ENCODE results near the gene EEF2K. TPM values are rescaled to one million over a fixed set of nuclear protein-coding genes. Genes with fewer than 3 reads are reported as not detected.

Gene EEF2K
- total and polyA plus RNA-seq, 12 donors, result 5.1 to 38.9 (median 21.9) TPM

- no peak for ATAC-seq
- H3K27ac ChIP-seq, result no peak overlapping the region
- intact Hi-C loops (cut with DNase I), result loop anchor here in 1 of 10 donors (10.0 kb wide), 1 partner anchor 58 kb away; no protein-coding TSS in a partner anchor
- DNase-seq, result no peak
- no peak for TF ChIP-seq CTCF (IDR thresholded peaks at IDR 0.05)
- peaks cover 0 to 7% (median 0%) of the 10 kb centered on the region in 9 donors for H3K4me1 ChIP-seq
- H3K27me3 ChIP-seq, result peaks cover 0 to 33% (median 31%) of the 10 kb centered on the region in 7 donors
- no peaks in the 10 kb centered on the region for H3K36me3 ChIP-seq
- H3K9me3 ChIP-seq, result peaks cover 0 to 9% (median 0%) of the 10 kb centered on the region in 11 donors
- WGBS, 2 donors, result 29 to 30% methylated on average over 14 of the region's 14 CpGs
- H3K4me3 ChIP-seq, result peak overlapping the region in 4 of 10 donors; percentile 13 to 26 (median 21)
Observed at GRCh38 chr16:22162656-22163009, 43.4 kb upstream of the EEF2K start.

GRCh38 chr16:22163806-22164205 lies 42.3 kb upstream of the EEF2K start:
- intact Hi-C loops (cut with DNase I), result loop anchor here in 1 of 10 donors (10.0 kb wide), 1 partner anchor 59 kb away; no protein-coding TSS in a partner anchor
- ATAC-seq, result no peak

GRCh38 chr16:22164482-22164881 lies 41.6 kb upstream of the EEF2K start:
- Histone ChIP-seq H3K36me3 (no peaks in the 10 kb centered on the region), H3K9me3 (peaks cover 0 to 9% (median 0%) of the 10 kb centered on the region in 11 donors), H3K27me3 (peaks cover 0 to 33% (median 31%) of the 10 kb centered on the region in 7 donors), H3K4me1 (peaks cover 0 to 7% (median 0%) of the 10 kb centered on the region in 9 donors), H3K4me3 (no peak overlapping the region), H3K27ac (no peak overlapping the region)
- intact Hi-C loops (cut with DNase I), result loop anchor here in 1 of 10 donors (10.0 kb wide), 1 partner anchor 60 kb away; no protein-coding TSS in a partner anchor
- ATAC-seq (no peak), DNase-seq (no peak)
- 83 to 88% methylated on average over 5 of the region's 5 CpGs for WGBS, 2 donors
- TF ChIP-seq CTCF (IDR thresholded peaks at IDR 0.05), result no peak

More at GRCh38 chr16:22163806-22164205, 42.3 kb upstream of the EEF2K start:
- Histone ChIP-seq H3K27me3 (peaks cover 0 to 33% (median 31%) of the 10 kb centered on the region in 7 donors), H3K4me3 (no peak overlapping the region), H3K36me3 (no peaks in the 10 kb centered on the region), H3K4me1 (peaks cover 0 to 7% (median 0%) of the 10 kb centered on the region in 9 donors), H3K27ac (no peak overlapping the region), H3K9me3 (peaks cover 0 to 9% (median 0%) of the 10 kb centered on the region in 11 donors)
- WGBS, 2 donors, result 83 to 86% methylated on average over 6 of the region's 6 CpGs
- no peak for TF ChIP-seq CTCF (IDR thresholded peaks at IDR 0.05)
- no peak for DNase-seq

GRCh38 chr16:22165508-22166285 lies 40.4 kb upstream of the EEF2K start:
- H3K4me3 ChIP-seq, result no peak overlapping the region
- WGBS, 2 donors, result 89 to 92% methylated on average over 16 of the region's 16 CpGs
- peaks cover 0 to 7% (median 0%) of the 10 kb centered on the region in 9 donors for H3K4me1 ChIP-seq
- DNase-seq, result no peak
- no peak overlapping the region for H3K27ac ChIP-seq
- peaks cover 0 to 9% (median 0%) of the 10 kb centered on the region in 11 donors for H3K9me3 ChIP-seq
- peak in 1 of 8 donors; percentile 34 for ATAC-seq
- intact Hi-C loops (cut with DNase I), result loop anchor here in 1 of 10 donors (10.0 kb wide), 1 partner anchor 61 kb away; no protein-coding TSS in a partner anchor
- H3K36me3 ChIP-seq, result no peaks in the 10 kb centered on the region
- H3K27me3 ChIP-seq, result peaks cover 0 to 31% (median 28%) of the 10 kb centered on the region in 7 donors
- TF ChIP-seq CTCF (IDR thresholded peaks at IDR 0.05), result no peak

All from heart right ventricle (tissue), 16 donors.